HFFc6 (cell line): ENCODE measurements around the gene KDM5A. TPM values are rescaled to one million over a fixed set of nuclear protein-coding genes. Genes with fewer than 3 reads are reported as not detected.

Experiments
- DNase-seq: peaks from one replicate; pipeline ENCODE4 v3.0.0-alpha.2; 2018
- H3K27ac Mint-ChIP-seq: 2 replicates; pipeline ENCODE4 v1.8.0; 2020; ENCODE audit warnings: mild to moderate bottlenecking, mixed read lengths
- H3K27me3 Mint-ChIP-seq: 2 replicates; pipeline ENCODE4 v1.8.0; 2021; ENCODE audit warnings: mild to moderate bottlenecking, moderate library complexity, mixed read lengths; ENCODE audit not compliant: insufficient read depth
- H3K36me3 Mint-ChIP-seq: 2 replicates; pipeline ENCODE4 v1.8.0; 2021; ENCODE audit warnings: low read depth, mixed read lengths
- H3K4me1 Mint-ChIP-seq: 2 replicates; pipeline ENCODE4 v1.8.0; 2020; ENCODE audit warnings: low read depth, mixed read lengths
- H3K4me3 Mint-ChIP-seq: 2 replicates; pipeline ENCODE4 v1.8.0; 2020; ENCODE audit warnings: mild to moderate bottlenecking, moderate library complexity, mixed read lengths
- H3K9me3 Mint-ChIP-seq: 2 replicates; pipeline ENCODE4 v1.8.0; 2020; ENCODE audit warnings: mild to moderate bottlenecking, mixed read lengths
- total RNA-seq, 6 experiments: library from RNA; stranded (reverse); fragmentation: NEBNext Ultra II Directional; extraction: Animal tissue kit (Norgen Biotek cat#: 25700); gene quantifications; 2 replicates in 1 of 6; 3 replicates in 5 of 6; pipeline ENCODE4 v1.2.3, GENCODE V29; 2021
- TF ChIP-seq, protein P1 (sequence below): fragments of 200-600 bp; sonication (generic); IDR thresholded peaks from 2 replicates; pipeline ENCODE4 v1.5.0; 2021; ENCODE audit warnings: antibody characterized with exemption, mild to moderate bottlenecking

The KDM5A gene
- total RNA-seq, 6 experiments from 2014 or later: 47.1 to 55.0 (median 52.0) TPM

DNA sequence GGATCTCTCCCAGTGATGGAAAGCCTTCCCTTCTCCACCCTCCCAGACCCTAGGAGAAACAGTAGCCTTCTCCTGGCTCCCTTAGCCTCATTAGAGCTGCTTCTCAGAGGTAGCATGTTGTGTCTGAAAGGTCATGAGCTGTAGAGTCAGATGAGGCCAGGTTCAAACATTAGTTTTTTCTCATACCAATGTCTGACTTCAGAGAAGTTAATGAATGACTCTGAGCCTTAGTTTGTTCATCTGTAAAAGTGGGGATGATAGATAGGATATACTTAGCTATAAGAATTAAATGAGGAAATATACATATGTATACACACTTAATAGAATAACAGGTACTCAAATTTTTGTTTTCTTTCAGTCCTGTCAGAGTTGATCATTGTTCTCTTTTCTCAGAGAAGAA lies 127.0 kb downstream of the KDM5A start:
- Mint-ChIP-seq H3K27me3 (peaks cover 35% of the 10 kb centered on the region), H3K36me3 (no peaks in the 10 kb centered on the region), H3K4me1 (peaks cover 6% of the 10 kb centered on the region), H3K9me3 (no peaks in the 10 kb centered on the region), H3K4me3 (no peak overlapping the region), H3K27ac (no peak overlapping the region)
- TF ChIP-seq, protein P1, sequence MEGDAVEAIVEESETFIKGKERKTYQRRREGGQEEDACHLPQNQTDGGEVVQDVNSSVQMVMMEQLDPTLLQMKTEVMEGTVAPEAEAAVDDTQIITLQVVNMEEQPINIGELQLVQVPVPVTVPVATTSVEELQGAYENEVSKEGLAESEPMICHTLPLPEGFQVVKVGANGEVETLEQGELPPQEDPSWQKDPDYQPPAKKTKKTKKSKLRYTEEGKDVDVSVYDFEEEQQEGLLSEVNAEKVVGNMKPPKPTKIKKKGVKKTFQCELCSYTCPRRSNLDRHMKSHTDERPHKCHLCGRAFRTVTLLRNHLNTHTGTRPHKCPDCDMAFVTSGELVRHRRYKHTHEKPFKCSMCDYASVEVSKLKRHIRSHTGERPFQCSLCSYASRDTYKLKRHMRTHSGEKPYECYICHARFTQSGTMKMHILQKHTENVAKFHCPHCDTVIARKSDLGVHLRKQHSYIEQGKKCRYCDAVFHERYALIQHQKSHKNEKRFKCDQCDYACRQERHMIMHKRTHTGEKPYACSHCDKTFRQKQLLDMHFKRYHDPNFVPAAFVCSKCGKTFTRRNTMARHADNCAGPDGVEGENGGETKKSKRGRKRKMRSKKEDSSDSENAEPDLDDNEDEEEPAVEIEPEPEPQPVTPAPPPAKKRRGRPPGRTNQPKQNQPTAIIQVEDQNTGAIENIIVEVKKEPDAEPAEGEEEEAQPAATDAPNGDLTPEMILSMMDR: no peak
- no peak for DNase-seq

DNA sequence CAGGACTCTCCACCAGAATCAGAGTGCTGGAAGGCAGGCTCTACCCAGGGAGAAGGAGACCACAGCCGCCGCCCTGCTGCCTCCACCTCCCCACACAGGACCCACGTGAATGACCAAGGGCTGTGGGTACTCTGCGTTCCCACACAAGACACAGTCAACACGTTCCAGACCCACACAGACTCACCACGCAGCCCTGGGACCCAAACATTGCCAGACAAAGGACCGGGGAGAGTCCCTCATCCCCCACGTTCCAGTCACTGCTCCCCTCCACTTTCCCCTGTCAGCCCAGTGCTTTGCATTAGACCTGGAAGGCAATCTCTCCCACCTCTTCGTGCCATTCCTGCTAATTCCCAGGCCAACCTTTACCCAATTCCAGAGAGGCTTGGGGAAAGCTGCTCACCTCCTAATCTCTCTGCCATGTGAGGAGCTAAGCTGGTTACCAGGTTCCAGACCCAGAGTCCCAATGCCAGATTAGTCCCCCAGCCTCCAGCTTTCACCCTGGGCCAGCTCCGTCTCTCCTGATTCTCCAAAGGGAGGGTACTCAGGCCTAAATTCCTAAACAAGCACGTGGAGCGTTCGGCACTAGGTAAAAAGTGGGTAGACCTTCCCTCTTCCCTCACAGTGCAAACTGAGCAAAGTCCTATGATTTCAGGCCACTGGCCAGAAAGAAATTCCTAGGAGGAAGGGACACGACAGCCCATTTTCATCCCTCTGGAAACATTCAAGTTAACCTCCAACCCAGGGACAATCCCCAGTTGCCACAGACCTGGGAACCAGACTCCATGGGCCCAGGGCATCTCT lies 131.4 kb downstream of the KDM5A start:
- Mint-ChIP-seq H3K27ac (no peak overlapping the region), H3K4me1 (no peaks in the 10 kb centered on the region), H3K4me3 (no peak overlapping the region), H3K36me3 (no peaks in the 10 kb centered on the region), H3K9me3 (no peaks in the 10 kb centered on the region), H3K27me3 (peaks cover 56% of the 10 kb centered on the region)
- DNase-seq: no peak
- TF ChIP-seq, protein P1: no peak

DNA sequence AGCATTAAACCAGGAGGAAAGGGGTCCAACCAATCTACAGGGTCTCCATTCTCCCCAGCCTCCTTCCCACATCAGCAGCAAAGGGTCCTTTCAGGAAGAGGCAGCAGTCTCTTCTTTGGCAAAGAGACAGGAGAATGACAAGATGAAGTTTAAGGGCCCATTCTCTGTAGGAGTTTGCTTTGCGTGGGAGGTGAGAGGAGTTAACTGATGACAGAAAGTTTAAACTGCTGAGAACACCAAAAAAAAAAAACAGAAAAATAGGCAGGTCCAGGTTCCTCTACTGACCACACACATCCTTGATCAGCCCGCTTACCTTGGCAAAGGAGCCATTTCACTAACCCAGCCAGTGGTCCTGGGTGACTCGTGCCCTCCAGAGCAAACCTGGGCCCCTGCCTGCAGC lies 132.2 kb downstream of the KDM5A start:
- TF ChIP-seq, protein P1: no peak
- peaks cover 48% of the 10 kb centered on the region for H3K27me3 Mint-ChIP-seq
- H3K4me1 Mint-ChIP-seq: no peaks in the 10 kb centered on the region
- DNase-seq: no peak
- no peaks in the 10 kb centered on the region for H3K36me3 Mint-ChIP-seq
- no peak overlapping the region for H3K27ac Mint-ChIP-seq
- no peaks in the 10 kb centered on the region for H3K9me3 Mint-ChIP-seq
- H3K4me3 Mint-ChIP-seq: no peak overlapping the region

DNA sequence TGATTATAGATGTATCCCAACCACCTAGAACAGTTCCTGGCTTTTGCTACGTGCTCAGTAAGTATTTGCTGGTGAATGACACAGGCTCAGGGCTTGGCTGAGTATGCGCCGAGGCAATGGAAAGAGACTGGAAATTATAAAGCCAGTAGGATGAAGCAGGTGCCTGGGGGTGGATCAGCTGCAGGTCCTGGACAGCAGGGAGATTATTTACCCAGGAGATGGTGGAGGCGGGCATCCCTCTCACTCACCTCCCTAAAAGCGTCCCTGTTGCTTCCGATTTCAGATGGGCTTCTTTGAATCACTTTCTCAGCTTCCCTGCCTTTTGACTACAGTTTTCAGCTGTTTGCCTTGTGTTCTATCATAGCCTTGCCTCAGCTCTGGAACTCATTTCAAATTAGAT lies 132.9 kb downstream of the KDM5A start:
- no peaks in the 10 kb centered on the region for H3K4me1 Mint-ChIP-seq
- H3K36me3 Mint-ChIP-seq: no peaks in the 10 kb centered on the region
- no peak overlapping the region for H3K4me3 Mint-ChIP-seq
- no peak overlapping the region for H3K27ac Mint-ChIP-seq
- DNase-seq: no peak
- peaks cover 53% of the 10 kb centered on the region for H3K27me3 Mint-ChIP-seq
- TF ChIP-seq, protein P1: no peak
- H3K9me3 Mint-ChIP-seq: no peaks in the 10 kb centered on the region

DNA sequence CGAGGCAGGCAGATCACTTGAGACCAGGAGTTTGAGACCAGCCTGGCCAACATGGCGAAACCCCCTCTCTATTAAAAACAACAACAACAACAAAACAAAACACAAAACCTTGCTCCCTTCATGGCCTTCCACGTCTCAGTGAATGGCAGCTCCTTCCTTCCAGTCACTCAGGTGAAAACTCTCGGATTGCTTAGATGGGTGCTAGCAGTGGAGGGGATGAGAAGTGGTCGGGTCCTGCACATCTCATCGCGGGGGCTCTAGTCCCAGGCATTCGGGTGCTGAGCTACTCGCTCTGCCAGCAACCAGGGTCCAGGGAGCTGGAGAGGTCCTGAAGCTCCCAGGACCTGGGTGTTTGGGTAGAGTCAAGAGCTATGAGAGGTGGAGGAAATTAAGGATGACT lies 134.2 kb downstream of the KDM5A start:
- Mint-ChIP-seq H3K9me3 (no peaks in the 10 kb centered on the region), H3K4me3 (no peak overlapping the region), H3K4me1 (no peaks in the 10 kb centered on the region), H3K27me3 (peaks cover 48% of the 10 kb centered on the region), H3K36me3 (no peaks in the 10 kb centered on the region), H3K27ac (no peak overlapping the region)
- no peak for DNase-seq
- TF ChIP-seq, protein P1: no peak
